HEK293 (cell line): Measurements from ENCODE around the gene ITGA3.

ENCODE experiments used
- TF ChIP-seq, protein P1 (sequence below): fragments of 450-650 bp; formaldehyde crosslinking; IDR thresholded peaks from 2 replicates; pipeline ENCODE4 v1.5.1; 2016; ENCODE audit warnings: missing biosample characterization, missing genetic modification characterization
- TF ChIP-seq, protein P2 (sequence below): fragments of 450-650 bp; formaldehyde crosslinking; IDR thresholded peaks from 2 replicates; pipeline ENCODE4 v1.5.1; 2017; ENCODE audit warnings: missing biosample characterization, missing genetic modification characterization

DNA sequence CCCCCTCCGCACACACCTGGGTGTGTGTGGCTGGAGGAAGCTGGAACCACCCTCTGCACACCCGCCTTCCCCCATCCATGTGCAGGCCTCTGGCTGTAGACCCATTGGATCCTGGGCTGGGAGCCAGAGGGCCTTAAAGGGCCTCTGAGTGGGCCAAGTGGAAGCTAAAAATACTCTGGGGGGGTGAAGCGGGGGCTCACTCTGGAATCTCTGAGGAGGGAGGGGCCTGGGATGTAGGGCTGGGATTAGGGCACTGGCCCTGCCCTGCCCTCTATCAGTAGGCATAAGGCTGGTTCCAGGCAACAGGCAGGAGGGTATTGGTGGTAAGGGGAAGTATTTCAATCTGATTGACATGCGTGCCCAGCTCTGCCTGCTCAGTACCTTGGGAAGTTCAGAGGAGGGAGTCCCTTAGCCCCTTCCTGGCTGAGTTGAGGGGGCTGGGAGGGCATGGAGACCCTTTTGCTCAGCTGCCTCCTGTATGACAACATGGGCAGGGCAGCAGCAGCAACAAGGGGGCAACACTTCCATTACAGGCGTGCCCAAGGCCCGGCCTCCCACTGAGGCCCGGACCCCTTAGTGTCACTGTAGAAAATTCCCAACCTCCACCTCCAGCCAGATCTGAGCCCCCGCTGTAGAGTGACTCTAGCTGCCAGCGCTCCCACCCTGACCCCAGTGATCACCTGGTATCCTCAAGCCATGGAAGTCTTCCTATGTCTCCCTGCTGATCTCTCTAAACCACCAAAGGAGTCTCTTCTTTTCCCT is 5.2 kb downstream of the ITGA3 start:
- TF ChIP-seq, protein P1, sequence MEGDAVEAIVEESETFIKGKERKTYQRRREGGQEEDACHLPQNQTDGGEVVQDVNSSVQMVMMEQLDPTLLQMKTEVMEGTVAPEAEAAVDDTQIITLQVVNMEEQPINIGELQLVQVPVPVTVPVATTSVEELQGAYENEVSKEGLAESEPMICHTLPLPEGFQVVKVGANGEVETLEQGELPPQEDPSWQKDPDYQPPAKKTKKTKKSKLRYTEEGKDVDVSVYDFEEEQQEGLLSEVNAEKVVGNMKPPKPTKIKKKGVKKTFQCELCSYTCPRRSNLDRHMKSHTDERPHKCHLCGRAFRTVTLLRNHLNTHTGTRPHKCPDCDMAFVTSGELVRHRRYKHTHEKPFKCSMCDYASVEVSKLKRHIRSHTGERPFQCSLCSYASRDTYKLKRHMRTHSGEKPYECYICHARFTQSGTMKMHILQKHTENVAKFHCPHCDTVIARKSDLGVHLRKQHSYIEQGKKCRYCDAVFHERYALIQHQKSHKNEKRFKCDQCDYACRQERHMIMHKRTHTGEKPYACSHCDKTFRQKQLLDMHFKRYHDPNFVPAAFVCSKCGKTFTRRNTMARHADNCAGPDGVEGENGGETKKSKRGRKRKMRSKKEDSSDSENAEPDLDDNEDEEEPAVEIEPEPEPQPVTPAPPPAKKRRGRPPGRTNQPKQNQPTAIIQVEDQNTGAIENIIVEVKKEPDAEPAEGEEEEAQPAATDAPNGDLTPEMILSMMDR, result no peak
- TF ChIP-seq, protein P2, sequence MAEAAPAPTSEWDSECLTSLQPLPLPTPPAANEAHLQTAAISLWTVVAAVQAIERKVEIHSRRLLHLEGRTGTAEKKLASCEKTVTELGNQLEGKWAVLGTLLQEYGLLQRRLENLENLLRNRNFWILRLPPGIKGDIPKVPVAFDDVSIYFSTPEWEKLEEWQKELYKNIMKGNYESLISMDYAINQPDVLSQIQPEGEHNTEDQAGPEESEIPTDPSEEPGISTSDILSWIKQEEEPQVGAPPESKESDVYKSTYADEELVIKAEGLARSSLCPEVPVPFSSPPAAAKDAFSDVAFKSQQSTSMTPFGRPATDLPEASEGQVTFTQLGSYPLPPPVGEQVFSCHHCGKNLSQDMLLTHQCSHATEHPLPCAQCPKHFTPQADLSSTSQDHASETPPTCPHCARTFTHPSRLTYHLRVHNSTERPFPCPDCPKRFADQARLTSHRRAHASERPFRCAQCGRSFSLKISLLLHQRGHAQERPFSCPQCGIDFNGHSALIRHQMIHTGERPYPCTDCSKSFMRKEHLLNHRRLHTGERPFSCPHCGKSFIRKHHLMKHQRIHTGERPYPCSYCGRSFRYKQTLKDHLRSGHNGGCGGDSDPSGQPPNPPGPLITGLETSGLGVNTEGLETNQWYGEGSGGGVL (tag by site-specific recombination), result no peak
